HG02763 (cell line): ENCODE measurements around the gene MOB3B.

ENCODE experiments used
- ATAC-seq: cut with Tn5 transposase; IDR thresholded peaks from one replicate; pipeline ENCODE4 v1.9.1; 2021; ENCODE audit warnings: mild to moderate bottlenecking, moderate library complexity; ENCODE audit not compliant: unreplicated experiment

The MOB3B gene

DNA sequence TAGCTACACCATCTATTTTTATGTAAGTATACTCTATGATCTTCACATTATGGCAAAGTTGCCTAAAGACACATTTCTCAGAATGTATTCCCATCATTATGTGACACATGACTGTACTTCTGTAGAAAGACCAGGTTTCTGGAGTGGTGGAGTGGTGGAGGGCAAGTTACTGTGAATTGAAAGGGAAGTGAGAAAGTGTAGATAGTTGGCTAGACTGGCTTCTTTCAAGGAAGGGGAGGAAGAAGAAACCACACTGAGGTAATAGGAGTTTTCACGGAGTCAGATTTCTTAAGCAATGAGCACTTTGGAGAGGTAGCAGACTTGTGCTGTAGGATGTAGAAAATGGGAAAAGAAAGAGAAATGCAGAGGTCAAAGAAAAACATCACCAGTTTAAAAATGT lies 181.7 kb downstream of the MOB3B start:
- ATAC-seq = no peak

DNA sequence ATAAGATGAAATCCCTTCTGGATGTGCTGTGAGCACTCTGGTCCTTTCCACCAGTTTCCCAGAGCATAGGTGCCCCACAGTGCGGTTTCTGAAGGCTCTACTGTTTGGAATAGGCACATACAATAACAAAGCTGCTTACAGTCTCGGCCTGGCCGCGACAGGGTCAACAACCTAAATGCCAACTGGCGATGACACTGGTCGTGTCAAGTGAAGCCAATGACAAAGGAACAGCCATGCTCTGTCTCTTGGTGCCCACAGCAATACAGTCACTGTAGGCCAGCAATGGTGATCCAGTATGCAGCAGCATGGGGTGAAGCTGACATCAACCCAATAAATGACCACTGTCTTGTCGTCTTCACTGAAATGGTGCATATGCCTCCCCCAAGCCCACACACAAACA lies 184.8 kb downstream of the MOB3B start:
- no peak for ATAC-seq

DNA sequence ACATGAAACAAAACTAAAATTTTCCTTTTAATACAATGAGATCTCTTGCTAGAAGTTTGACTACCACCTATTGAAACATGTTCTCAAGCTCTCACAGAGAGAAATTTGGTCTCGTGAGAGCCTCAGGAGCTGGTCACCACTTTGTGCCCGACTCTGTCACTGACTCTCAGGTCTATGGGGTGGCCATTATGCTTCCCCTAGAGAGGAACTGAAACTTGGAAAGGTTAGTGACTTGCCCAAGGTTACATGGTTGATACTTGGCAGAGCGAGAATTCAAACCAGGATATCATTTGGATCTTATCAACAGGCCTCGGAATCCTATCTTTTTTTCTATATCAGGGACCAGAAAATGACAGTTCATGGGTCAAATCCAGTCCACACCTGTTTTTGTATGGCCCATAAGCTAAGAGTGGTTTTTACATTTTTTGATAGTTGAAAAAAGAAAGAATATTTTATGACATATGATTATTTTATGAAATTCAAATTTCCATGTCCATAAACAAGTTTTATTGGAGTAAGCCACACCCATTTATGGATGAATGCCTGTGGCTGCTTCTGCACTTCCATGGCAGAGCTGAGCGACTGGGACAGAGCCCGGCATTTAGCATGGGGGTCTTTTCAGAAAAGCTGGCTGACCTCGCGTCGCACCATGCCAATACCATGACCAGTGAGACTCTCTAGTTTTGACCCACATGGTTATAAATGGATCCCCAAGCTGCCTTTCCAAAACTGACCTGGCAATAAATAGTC lies 187.9 kb downstream of the MOB3B start:
- ATAC-seq = no peak

DNA sequence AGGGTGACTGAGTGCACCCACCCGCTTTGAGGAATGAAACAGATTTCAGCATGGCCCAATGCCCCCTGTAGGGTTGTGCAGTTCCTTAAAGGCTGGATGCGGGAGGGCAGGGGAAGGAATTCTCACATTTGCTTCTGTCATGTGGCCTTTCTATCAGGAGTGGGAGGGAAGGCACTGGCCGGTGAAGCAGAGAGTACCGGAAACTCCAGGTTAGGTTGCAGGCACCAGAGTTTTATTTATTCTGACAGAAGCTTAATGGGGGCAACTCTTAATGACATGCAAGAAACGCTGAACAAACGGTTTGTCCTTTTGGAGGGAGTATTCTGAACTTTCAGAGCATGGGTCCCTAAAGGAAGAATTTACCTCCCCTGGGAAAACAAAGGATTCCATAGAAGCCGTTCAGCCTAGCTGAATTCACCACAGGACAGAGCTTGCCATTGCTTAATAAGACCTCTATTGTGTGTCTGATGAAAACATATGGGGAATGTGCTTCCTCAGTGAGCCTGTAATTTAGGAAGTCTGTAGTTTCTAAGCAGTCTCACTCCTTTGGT lies 188.6 kb downstream of the MOB3B start:
- no peak for ATAC-seq

DNA sequence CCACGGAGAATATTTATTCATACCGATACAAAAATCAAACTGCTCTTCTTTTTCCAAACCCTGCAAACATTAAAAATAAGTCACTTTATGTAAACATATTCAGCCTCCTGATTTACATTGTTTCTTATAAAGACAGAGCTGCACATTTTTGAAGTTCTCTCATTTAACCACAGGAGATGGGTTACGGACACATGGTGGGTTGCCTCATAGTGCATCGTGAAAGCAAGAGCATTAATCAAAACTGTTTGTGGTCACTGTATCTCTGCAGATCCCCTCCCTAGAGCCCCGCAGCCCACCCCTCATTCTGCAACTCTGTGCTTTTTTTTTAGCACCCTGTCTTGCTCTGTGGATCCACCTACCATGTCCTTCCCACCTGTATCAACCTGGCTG lies 189.3 kb downstream of the MOB3B start:
- no peak for ATAC-seq

DNA sequence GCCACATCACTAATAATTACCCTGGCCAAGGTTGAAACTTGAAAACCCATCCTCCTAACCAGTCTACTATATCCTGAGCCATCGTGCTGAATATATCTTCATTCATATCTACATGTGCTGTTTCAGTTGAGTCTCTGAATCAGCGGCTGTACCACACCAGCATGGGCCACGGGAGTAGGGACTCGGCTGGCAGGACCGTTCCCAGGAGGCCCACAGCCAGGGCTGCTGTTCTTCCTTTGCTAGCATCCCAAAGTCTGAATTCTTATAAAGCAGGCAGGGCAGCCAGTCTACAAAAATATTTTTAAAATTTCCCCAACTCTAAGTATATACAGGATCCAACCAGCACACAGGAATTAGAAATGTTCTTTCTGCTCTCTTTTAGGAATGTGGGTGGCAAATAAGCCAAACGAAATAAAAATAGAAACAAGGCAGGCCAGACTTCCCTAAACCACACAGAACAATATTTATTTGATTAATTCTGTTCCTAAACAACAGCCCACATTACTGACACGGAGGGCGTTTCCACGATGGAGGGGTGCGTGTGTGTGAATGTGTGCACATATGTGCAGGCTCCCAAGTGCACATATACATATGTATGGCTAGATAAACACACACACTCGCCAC lies 189.8 kb downstream of the MOB3B start:
- ATAC-seq = no peak

DNA sequence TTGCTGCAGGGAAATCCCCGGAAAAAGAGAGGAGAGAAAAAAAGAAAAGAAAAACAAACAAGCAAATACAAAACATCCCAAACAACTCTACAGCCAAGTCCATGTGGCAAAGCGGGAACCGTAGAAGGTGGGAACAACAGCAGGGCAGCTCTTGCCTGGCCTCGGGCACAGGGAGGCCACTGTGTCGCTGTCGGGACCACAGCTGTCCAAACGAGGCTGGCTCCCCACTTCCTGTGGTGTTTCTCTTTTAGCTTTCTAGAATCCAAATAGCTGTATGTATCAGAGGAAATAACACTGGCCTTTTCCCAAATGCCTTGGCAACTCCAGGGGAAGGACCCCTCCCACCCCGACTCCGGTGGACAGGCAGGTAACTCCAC lies 191.1 kb downstream of the MOB3B start:
- no peak for ATAC-seq

DNA sequence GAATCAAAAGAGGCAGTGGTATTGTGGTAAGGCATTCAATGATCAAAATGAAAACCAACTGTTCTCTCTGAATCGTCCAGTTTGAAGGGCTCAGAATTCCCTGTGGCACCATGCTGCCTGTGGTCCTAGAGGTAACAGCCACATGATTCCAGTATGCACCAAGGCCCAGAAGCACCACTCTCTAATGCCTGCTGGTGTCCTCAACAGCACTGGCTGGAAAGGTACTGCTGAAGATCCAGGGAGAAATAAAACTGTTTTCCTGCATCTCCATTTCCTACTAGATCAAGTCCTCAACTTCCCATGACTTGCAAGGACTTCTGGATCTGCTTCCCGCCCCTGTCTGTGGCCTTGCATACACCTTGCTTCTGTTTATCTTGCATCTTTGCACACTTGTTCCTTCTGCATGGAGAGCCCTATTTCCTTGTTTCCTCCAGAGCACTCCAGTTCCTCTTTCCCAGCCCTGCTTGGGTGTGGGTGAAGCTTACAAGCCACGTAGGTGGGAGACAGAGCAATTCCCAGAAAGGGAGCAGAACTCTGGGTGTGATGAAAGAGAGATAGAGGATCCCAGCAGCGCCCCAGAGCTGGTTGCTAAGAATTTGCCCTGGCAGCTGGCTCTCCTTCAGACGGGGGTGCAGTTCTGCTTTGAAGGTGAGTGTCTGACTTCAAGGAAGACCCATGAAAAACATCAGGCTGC lies 191.6 kb downstream of the MOB3B start:
- ATAC-seq = no peak

DNA sequence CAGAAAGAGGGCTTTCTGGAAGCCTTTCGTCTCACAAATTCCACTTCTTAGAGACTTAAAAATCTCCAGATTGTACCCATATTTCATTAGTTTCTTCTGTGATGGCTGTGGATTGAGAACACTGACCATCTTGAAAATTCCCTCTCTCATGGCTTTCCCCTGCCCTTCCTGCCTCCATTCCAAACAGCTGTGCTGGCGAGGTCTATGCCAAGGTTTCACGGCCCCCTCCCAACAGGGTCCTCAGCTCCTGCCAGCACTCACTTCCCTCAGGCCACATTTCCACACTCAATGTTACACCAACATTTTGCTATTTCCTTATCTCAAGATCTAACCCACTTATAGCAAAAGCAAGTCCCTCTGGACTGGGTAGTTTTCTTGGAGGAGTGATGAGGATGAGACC lies 192.4 kb downstream of the MOB3B start:
- ATAC-seq = no peak

DNA sequence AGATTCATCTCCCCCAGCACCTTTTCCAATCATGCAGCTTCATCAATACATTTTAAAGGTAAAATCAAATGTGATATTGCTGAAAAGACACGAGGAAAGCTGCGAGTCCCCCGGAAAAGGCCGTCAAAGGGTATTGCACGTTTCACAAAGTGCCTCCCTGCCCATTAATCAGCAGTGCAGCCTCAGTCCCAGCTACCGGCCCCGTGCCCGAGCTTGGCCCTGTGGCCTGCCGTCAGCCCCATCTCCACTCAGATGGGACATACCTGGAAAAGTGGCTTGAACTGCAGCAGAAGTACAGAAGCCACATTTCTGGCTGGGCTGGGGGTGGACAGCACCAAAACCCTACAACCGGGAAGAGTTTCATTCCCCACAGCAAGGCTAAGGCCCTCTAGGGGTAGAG lies 192.8 kb downstream of the MOB3B start:
- no peak for ATAC-seq

DNA sequence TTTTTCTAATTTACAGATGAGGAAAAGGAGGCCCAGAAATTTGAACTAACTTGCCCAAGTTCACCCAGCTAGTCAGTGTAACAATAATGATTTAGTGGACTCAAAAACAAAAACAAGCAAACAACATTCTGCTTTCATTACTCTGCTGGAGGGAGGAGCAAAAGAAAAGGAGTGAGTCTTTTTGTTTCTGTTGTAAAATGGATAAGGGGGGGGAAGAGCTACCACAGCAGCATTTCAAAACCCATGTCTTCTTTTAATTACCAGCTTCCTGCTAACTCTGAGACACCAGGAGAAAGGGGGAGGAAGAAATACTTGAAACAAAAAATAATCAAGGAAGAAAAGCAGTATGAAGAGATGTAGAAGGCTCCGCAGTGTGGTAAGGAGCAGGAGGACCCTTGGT lies 193.5 kb downstream of the MOB3B start:
- no peak for ATAC-seq

DNA sequence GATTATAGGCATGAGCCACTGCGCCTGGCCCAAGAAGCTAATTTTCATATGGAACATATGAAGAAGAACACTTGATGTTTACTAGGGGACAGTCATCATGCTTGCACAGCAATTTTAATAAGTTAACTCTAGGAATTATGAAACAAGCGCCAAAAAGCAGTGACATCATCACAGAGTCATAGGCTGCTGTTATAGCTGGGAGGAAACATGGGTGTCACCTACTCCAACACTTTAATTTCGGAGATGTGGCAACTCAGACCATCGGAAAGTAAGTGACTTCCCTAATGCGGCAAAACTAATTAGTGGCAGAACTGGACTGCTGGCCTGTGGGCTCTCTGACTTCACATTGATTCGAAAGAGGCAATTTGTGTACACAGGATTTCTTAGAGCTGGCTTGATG lies 194.5 kb downstream of the MOB3B start:
- no peak for ATAC-seq

DNA sequence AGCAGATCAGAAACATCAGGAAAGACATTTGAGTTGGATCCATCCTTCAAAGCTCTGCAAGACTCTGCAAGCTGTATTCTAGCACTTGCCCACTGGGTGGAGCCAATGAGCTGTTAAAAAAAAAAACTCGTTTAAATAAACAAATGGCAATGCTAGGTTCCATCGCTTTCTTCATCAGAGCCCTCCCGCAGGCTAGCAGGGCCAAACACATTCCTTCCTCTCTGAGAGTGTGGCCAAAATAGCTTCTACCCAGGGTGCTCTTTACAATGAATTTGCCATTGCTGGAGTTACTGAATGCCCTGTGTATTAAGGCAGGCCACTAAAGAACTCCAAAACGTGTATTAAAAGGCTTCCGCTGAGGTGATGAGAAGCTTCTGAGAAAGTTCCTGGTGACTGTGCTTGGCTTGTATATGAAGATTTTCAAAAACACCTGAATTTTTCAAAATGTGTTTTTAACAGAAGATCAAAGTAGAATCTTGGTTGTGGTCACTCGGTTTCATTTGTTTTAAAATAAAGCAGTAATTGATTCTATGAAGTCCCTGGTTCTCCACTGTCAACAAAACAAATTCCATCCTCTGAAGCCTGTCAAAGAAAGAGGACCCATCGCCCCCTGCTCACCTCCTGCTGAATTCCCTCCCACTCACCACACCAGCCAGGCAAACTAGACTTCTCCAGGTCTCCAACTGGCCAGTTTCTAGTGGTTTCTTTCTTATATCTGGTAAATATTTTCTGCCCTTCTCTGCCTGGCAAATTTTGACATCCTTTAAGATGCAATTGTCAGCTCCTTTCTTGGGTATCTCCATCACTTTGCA lies 196.2 kb downstream of the MOB3B start:
- peak; percentile 80 for ATAC-seq

DNA sequence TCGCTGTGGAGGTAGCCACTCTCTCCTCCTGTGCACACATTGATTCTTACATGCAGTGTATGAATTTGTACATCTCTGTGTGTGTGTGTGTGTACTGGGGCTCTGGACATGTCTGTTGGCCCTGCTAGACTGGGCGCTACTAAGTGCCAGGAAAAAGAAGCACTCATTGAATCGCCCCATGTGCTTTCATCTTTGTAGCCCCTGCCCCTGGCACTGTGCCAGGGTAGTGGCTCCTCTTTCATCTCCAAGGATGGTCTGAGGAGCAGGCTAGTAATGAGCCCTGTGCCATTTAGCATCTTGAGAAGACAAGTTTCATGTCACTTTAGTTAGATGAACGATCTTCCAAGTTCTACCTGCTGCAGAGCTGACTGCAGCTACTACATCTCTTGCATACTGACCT lies 198.2 kb downstream of the MOB3B start:
- ATAC-seq = no peak

DNA sequence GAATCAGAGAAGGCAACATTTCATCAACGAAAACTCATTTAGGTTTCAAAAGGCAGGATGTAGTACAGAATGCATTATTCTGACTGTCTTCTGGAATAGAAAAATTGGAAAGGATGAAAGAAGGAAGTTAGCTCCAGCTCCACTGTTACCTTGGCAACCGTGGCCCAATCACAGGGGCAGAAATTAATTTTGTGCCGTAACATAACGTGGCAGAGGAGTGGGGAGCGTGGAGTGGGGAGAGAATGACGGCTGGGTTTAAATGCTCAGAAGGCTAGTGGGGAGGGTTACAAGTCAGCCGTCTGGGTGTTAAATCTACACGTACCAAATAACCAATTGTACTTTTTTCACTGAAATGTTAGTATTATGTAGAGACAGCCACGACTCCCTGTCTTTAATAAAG lies 200.3 kb downstream of the MOB3B start:
- ATAC-seq = no peak

DNA sequence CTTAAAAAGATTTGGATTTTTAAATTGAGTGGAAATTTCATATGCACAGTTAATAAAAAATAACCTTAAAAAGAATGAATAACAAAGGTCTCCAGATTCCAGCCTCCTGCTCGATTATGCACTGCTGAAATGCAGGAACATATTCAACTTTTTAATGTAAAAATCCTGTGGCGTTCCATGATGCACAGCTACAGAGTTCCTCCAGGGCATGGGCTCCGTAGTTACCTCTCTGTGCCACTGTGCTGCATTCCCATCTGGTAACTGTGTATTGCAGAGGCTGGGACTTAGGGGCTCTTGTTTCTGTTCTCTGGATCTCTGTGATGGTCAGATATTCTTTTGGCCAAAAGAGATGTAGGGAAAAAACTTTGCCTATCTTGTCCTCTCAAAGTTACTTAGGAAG lies 201.1 kb downstream of the MOB3B start:
- ATAC-seq = no peak

DNA sequence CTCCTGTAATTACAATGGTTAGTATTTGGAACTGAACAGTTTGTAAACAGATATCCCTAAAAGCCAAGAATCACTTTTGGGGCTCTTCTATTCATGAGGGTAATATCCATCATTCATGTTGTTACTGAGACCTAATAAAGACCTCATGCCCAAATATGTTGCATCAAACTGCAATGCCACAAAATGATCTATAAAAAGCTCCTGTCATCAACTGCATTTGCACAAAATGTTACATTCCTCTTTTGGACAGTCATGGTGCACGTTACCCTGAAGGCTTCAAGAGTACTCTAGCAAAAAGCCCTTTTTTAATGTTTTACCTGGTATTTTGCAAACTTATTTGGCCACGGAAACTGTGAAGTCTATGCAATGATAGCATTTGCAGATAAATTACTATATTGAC lies 218.4 kb downstream of the MOB3B start:
- no peak for ATAC-seq

DNA sequence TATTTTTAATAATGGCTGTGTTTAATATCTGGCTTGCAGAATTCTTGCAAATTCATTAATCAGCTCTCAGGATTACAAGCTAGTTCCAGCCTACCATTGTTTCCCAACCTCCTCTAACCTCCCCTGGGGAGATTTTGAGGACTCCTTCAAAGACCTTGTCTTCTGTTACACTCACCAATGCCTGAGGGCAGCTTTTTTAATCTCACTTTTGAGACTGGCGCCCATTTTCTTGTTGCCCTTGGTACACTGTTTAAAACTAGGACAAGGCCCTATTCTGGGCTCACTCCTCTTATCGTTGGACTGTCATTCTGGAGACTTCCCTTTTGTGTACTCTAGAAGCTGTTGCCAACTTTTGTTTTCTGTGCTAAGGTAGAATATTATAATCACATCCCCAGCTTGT lies 219.0 kb downstream of the MOB3B start:
- ATAC-seq = no peak

DNA sequence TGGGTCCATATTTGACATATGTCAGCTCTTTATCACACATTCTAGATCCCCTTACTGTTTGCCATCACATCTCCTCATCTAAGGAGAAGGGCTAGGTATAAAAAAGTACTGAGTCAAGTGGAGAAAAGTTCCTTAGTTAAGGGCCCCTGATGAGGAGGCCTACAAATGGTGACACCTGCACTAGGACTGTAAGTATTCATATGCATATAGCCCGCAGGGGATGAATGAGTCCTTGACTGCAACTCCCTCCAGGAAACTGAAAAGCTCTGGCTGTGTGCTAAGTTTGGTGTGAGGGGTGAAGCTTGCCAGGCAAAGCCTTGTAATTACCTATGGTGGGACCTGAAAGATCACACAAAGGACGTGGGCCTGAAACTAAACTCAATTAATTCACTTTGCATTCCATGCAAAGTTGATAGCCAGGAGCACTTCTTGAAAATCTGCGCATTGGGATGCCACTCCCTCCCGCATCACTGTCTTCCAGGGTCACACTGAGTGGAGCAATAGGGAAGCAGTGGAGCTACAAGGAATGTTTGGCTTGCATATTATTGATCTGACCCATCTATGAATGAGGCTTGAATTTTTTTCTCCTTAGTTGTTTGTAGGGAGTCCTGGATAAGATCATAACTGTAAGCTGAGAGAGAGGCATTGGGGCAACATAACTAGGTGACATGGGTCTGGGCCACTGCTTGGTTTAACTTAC lies 220.8 kb downstream of the MOB3B start:
- no peak for ATAC-seq

DNA sequence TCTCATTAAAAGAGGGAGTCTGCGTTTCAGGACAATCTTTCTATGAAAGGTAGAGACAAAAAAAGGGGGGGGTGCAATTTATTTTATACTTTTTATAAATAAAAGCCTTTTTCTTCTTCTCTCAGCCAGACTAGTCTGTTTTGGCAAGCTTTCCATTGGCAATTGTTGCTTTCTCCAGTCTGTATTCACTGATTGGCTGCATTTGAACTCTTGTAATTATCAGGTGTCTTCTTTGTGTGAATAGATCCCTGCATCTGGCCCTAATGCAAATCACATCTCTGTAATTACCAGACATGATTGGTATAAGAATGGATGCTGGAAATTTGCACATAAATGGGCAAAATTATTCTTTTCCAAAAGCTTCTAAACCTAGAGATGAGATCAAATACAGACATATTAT lies 225.1 kb downstream of the MOB3B start:
- ATAC-seq = no peak

DNA sequence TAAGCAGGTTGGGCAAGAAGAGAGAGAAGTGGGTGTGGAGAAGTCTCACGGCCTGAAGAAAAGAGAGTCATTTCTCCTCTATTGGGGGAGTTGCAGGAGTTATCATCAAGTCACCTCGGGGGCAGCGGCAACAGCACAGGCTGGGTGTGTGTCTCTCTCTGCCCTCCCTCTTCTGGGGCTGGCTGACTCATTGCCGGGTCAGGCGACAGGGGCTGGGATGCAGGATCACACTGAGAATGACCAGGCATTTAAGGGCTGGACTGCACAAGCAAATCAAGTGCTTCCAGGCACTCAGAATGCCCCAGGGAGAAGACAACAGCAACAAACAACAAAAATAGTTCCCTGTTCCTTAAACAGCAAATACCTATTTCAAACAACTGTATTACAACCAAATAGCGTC lies 226.4 kb downstream of the MOB3B start:
- no peak for ATAC-seq
